Measurements from ENCODE around the gene NTN5.

NTN5 gene

DNA sequence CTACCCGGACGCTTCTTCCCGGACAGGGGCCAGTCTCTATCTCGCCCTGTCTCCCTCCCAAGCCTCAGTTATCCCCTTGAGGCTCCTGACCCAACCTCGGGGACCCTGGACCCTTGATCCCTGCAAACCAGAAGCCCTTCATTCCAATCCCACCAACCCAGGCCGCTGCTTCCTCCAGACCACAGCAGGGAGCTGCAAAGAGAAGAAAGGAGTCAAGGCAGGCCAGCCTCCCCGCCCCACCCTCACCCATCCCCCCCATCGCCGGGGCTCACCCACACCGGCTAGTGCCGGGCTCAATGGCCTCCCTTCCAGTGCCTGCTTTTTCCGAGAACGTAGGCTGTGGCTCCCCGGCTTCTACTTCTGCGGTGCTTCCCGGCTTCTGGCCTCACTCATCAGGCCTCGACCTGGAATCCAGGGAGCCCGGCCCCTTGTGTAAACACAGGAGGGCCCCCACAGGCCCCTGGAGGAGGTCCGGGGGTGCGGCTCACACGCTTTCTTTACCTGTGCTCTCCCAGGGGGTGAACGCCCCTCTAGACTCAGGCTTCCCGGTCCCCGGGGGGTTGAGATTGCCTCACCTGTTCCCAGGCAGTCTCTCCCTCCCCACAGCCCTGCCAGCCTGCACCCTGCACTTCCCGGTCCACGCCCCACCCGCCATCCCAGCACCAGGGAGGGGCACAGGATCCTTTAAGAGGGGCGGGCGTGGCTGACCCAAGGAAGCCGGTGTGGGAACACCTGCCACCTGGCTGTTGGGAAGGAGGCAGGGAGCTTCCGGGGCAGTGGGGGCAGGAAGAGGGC lies 58.2 kb downstream of the NTN5 start, which contains the start of gene FAM83E:
TSS of gene FAM83E (minus strand) at position 641 of the 795 bp plus-strand sequence. CDS start 1,704 bp downstream, outside the sequence.
- DNase-seq (ENCODE audit: low read depth), result no peak

DNA sequence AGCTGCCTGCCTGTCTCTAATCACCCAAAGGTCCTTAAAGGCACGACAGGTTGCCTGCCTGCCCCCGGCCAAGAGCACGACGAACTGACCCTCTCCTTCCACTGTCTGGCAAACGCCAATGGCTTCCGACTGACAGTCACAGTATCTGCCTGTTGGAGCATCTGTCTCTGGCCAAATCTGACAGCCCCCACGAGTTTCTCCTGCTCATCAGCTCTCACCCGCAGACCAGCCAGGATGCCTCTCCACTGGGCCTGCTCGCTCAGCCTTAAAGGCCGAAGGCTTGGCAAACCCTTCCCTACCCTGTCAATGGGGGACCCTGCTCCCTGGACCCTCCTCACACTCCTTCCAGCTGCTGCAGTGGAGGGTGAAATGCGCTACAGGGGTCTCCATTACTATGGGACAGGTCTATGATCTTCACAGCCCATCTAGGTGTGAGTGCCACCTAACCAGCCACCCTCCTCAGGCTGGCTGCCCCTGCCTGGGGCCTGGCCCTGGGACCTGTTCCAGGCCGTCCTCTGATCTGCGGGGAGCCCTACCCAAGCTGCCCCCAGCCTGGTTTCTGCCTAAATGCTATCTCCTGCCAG lies 58.9 kb downstream of the NTN5 start:
- no peak for DNase-seq (ENCODE audit: low read depth)

DNA sequence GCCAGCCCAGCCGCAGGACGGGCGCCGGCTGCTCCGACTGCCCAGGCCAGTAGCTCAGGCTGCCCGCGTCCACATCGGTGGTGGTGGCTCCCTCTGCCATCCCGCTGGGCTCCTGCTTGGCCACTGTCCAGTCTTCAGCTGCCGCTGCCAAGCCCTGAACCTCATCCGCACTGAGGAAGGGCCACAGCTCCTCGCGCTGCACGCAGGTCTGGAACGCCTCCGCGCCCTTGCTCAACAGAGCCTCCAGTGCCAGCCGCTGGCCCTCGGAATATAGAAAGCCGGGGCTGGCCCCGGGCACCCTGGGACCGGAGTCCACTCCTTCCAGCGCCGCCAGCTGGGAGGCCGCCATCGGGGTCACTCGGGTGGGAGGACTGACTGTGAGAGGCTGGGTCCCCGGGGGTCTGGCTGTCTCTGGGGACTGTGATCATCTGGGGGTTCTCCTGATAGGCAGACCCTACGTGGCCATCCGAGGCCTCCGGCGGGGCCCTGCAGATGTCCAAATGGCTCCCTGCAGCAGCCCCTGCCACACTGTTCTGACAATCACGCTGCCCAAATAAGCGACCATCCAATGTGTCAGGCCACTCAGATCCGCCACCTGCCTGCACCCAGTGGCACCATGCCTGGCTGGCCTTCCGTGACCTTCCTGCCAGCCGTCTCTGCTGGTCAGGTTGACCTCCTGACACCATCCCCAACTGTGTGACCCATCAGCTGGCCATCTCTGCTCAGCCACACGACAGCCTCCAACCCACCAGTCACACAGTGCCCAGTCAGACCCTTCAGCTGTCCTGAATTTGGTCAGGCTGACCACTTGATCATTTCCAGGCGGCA lies 59.6 kb downstream of the NTN5 start:
- DNase-seq (ENCODE audit: low read depth), result no peak

DNA sequence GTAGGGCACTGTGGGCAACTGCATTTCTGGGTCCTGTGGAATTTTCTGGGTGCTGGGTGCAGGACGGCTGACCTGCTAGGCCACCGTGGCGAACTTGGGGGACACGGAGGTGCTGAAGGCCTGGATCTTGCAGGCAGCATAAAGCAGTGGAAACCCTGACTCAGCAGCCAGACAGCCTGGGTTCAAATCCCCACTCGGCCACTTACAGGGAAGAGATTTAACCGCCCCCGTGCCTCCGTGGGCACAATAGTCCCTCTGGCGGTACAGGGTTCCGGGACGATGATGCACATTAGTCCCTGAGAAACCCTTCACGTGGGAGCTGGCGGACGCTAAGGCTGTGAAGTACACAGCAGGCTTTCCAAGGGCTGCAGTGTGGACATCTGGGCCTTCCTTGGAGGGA lies 60.9 kb downstream of the NTN5 start:
- no peak for DNase-seq (ENCODE audit: low read depth)
